Smooth muscle cell of the brain vasculature (primary cell): ENCODE data around the gene GCN1.

Experiments
- DNase-seq: peaks from one replicate; pipeline ENCODE4 v3.0.0-alpha.2; 2012; ENCODE audit warnings: low read depth, low spot score

Gene GCN1

DNA sequence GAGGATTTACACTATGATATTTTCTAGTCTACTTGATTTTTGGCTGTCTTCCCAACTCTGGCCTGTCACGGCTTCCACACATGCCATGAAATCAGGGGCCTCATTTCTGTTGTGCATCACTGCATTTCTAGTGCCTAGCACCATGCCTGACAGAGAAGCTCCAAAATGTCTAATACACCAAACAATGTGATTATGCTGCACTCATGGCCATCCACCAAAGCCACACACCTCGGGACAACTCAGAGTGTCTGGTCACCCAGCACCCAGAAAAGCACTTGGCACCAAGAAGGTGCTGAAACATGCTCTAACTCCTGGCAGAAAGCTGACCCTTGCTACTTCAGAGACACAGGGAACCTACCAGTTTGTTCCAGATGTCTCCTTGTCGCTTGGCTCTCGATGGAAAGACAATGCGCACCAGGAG, 11.3 kb downstream of the GCN1 start:
- no peak for DNase-seq

DNA sequence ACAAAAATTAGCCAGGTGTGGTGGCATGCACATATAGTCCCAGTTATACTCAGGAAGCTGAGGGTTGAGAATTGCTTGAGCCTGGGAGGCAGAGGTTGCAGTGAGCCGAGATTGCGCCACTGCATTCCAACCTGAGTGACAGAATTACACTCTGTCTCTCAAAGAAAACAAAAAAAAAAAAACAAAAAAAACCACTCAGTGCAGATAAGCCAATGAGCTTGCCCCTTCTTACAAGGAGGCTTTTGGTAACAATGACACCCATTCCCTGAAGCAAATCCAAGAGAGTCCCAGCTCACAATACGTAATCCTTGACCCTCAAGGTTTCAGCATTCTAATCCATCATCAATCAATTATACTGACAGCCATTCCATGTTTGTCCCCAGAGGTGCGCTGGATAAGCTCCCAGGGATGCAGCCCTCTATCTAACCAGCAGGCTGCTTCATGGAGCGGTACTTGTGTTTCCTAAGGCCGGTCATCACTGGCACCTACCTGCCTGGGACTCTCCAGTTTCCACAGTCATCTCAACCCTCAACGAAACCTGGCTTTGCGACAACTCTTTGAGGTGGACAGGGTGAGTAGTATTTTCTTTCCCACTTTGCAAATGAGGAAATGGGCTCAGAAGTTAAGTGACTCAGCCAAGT, 12.4 kb downstream of the GCN1 start:
- DNase-seq: no peak

DNA sequence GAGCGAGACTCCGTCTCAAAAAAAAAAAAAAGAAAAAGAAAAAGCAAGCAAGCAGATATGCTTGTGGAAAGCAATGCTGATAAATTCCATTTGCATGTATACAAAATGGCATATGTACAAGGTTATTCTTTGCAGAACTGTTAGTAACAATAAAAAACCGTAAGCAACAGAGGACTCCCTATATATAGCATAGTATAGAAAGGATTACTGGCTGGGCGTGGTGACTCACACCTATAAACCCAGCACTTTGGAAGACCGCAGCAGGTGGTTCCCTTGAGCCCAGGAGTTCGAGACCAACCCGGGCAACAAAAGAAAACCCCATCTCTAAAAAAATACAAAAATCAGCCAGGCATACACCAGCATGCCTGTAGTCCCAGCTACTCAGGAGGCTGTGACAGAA, 13.5 kb downstream of the GCN1 start:
- no peak for DNase-seq

DNA sequence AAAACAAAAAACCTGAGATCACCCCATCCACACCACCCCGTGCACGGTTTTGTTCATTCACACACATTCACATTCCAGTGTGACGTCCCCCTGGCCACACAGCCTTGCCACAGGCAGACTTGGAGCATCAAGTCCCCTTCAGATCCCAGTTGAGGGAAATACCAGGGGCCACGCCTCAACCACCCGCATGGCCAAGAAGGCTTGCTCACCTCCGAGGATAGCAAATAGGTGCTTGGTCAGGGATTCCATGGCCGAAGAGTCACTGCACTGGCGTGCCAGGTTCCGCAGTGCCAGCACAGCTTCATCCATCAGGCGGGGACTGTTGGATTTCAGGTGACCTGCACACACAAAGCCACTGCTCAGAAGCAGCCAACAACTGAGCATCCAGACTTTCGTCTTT, 19.0 kb downstream of the GCN1 start:
- no peak for DNase-seq

DNA sequence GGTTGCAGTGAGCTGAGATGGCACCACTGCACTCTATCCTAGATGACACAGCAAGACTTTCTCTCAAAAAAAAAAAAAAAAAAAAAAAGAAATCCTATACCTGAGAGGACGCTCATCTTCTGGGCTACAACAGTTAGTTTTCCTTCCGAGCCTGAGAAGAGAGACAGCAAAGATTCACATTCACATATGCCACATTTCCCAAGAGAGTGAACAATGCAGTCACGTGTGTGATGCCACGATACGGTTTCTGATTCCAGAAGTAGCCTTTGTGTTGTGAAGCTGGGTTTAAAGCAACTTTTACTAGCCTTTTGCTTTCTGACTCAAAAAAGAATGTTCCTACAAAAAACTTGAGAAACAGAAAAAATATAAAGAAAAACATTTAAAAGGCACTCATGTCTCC, 19.5 kb downstream of the GCN1 start:
- no peak for DNase-seq

DNA sequence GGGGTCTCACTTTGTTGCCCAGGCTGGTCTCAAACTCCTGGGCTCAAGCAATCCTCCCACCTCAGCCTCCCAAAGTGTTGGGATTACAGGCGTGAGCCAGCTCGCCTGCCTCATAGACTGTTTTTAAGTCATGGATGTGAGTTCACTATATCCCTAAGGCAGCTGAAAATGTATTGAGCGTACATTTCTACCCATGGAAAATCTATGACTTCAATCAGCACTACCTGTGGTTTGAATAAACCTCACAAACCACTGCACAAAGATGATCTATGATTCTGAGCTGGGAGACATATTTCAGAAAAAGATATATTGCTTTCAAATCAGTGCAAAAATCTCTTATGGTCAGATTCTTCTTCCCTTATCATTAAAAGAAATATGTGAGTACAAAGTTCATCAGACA, 22.5 kb downstream of the GCN1 start:
- DNase-seq: no peak

DNA sequence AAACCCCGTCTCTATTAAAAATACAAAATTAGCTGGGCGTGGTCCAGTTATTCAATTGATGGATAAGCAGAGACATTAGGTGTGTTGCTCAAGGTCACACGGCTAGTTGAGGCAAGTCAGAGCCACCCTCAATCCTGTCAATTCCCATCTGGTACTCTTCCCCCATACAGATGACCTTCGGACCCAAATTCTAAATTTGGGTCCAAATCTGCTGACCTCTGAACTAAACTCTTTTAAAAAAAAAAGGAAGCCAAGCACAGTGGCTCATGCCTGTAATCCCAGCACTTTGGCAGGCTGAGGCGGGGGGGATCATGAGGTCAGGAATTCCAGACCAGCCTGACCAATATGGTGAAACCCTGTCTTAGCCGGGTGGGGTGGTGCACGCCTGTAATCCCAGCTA, 23.9 kb downstream of the GCN1 start:
- DNase-seq: no peak

DNA sequence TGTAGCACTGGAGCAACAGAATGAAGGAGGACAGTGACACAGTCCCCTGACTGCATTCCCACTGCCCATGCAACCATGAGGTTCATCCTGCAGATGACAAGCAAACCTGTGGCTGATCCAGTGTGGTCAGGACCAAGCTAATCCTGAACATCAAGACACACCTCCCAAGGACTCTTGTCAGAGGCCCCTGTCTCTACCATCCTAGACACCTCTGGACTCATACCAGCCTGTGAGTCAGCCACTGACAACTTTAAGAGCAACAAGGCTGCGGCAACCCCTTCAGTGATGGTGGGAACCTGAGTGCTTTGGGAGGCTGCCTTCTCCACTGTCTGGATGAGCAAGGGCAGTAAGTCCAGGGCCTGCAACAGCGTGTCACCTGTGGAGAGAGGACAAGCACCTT, 24.6 kb downstream of the GCN1 start:
- no peak for DNase-seq

DNA sequence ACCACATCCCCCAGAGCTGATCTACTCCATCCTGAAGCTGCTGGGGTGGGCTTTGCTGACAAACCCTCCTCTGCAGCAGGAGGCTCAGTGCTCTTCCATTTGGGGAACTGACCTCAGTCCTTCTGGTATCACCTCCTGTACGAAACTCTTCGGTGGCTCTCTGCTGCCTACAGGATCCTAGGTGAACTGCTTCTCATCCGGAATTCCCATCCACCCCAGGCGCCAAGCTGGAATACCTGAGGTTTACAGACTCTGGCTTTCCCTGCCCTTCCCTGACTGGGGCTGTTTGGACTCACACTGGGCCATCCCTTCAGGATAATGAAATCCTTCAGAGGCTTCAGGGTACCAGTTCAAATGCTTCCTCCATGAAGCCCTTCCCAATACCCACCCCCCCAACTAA, 26.2 kb downstream of the GCN1 start:
- no peak for DNase-seq

DNA sequence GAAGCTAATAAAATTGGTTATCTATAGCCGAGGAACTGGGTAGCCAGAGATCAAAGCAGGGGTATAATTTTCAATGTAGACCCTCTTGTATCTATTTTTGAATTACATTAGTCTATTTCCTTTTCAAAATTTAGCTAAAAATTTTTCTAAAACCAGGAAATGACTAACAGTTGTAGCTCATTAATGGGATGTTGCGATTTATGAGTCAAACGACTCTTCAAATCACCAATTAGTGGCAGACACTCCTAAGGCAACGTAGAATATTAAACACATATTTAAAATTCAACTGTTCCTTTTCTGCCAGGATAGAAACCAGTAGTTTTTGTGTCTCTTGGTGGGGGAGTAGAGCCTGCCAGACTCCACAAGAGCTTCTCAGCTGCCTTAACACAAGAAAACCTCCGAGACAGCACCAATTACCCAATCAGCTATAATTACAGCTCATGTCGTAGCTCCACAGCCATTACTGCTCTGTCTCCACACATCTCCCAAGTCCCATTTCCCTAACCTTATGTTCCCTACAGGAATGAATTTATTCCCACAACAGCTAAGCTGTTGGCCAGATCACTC, 26.9 kb downstream of the GCN1 start:
- no peak for DNase-seq

DNA sequence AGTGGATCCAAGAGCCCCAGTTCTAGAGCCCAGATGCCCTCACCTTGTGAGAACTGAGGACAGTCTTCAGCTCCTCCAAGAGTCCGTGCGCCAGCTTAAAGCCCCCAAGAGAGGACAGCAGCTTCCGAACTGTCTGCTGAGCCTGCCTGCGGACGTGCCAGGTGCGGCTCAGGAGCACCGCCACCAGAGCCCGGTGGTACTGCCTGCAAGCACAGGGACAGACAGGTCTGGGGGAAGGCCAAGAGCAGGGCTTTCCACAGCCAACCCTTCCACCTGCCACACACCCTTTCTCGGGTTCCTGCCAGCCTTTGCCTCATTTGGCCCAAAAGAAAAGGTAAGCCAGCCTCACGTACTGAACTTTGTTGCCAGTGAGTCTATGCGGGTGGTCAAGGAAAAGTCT, 30.2 kb downstream of the GCN1 start:
- DNase-seq: no peak

DNA sequence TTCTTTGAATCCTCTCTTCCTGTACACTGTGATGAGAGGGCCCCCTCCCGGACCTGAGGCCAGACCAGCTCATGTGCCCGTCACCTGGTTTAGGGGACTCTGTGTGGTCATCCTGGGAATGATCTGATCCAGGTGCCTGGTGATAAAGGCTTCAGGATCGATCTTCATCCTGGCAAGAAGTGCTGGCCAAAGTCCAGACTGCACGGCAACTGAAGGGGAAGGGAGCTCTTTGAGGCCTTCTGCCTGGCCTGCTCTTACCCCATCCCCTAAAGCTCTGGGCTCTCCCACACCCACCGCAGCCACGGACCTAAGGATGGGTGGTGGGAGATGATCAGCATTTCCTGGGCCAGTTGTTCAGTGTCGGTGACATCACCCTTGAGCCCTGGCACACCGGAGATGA, 31.8 kb downstream of the GCN1 start:
- DNase-seq: no peak

DNA sequence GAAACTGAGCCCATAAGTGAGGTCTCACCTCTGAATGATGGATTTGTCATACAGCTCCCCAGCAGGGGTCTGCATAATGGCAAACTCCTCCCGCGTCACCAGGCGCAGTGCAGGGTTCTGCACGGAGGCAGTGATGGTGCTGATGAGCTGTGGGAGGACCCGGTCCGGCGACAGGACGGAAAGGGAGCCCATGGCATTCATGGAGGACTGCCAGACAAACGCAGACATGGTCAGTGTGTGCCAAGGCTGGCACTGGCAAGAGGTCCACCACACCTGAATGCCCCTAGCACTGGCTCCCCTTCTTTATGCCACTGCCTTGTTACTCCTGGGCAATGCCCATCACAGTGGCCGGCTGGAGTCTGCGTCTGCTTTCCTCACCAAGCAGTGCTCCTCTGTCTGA, 32.7 kb downstream of the GCN1 start:
- no peak for DNase-seq

DNA sequence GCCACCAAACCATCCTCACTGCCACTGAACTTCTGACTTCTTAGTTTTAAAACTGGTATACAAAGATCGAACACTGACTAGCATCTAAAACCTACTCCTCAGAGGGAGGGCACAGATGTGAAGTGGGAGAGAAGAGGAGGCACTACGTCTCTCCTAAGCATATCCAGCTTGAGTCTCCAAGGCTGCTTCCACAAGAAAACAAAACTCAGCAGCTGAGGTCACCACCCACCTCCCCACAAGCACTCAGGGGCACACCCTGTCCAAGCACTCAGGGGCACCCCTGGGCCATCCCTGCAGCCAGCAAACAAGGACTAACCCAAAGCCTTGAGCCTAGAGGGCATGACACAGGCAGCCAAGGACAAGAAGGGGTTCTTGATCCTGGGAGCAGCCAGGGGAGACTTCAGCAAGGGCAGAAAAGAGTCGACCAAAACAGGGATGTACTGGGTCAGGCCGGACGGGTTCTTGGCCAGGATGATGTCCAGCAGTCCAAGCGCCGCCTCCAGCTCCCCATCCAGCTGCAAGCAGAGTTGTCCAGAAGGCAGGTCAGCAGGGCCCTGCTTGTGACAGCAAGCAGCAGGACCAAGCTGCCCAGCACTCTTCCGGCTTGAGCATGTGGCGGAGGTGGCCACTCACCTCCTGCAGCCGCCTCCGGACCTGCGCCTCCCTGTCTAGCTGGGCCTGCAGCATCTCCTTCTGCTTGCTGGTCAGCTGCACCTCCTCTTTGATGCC, 34.8 kb downstream of the GCN1 start:
- DNase-seq: no peak

DNA sequence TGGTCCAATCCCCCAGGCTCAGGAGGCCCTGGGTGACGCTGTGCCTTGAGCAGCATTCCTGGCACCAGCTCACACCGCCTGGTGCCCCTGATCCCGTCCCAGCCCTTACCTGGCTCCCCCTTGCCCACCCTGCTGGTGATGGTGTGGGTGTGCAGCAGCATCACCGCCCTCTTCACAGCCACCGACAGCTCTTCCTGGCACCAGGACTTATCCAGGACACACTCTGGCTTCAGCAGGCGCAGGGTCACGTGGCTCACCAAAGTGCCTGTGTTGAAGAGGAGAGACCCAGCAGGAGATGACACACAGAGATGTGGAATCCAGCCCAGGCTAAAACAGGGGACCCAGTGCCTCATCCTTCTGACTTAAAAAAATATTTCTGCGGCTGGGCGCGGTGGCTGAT, 36.2 kb downstream of the GCN1 start:
- no peak for DNase-seq

DNA sequence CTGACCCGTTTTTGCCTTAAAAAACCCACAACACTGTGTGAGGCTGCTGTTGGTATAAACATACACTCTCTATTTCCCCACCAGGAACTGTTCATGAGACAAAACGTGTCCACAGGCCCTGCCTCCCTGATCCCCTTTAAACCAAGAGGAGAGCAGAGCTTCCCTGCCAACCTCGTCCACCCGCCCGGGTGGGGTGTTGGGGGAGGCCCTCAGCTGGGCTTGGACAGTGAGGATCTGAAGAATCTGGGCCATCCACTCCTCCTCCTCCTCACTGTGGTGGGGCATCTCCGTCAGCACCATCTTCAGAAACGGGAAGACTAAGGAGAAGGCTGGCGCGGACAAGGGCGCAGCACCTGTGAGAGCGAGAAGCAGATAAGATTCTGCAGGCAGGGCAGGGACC, 36.8 kb downstream of the GCN1 start:
- no peak for DNase-seq

DNA sequence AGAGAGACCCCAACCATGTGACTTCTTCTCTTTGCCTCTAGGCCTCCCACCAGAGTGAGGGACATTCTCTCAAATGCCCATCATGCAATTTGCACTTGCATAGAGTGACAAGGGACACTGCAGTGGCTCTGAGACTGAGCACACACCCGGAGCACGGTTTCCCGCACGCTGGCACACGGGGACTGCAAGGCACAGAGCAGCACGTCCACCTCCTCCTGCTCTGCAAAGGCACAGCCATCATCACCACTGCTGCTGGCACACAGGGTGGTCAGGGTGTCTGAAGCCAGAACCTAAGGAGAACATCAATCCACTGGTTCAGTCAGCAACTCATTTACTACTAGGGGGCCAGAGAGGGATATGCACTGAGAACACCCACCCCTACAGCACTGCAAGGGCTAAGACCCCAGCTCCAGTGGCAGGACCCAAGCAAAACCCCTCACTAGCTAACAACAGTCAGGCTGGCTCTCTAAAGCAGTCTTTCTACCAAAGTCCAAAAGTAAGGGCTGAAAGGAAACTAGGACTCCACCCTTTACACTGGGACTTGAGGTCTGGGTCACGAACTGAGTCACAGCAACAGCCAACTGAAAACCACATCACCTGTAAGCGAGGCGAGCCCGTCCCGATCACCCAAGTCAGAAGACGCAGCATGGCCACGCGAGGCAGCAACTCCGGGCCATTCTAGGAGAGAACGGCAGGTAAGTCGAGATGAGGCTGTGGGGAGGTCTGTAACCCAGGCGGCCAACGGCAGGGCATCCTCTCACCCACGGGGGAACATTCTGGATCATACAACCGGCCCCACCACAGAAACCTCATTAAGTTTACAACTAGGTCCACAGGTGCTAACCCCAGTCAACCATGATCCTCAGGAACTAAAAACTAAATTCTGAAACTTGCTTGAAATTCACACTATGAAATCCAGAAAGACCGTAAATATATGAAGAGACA, 37.9 kb downstream of the GCN1 start:
- DNase-seq: no peak

DNA sequence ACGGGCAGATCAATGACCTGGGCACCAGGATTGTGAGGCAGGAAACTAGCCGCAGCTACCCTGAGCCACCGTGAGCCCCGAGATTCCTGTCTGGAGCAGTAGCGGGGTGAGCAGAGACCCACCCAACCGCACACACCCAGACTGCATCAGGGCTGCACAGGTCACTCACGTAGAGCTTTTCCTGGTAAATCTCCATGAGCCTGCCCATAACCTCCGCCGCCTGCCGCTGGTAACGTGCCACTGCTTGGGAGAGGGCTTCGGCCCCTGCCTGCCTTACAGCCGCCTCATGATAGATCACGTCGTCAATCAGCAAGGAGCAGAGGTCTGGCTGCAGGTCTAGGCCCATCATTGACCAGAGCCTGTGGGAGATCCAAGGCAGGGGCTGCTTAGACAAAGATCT, 39.4 kb downstream of the GCN1 start:
- DNase-seq: no peak

DNA sequence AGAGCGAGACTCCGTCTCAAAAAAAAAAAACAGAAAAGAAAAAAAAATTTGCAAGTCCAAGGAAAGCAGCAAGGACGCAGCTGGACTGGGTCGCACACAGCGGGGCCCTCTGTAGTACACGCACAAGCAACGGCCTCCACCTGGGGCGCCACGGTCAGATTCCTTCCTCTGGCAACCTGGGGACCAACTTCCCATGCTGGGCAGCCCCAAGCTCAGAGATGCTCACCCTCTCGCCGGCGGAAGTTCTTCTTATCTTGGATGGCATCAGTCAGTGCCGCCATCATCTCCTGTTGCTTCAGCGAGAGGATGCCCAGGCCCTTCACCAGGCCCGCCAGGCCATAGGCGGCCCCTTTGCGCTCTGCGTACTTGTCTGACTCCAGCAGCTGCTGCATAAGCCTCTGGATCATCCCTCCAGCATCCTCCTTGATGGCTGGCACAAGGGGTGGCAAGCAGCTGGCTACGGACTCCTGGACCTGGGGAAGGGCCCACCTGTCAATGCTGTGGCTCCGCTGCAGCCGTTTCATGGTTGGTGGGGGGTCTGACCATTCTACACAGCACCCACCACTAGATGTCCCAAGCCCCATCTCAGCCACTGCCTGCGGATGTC, 43.5 kb downstream of the GCN1 start:
- DNase-seq: no peak

DNA sequence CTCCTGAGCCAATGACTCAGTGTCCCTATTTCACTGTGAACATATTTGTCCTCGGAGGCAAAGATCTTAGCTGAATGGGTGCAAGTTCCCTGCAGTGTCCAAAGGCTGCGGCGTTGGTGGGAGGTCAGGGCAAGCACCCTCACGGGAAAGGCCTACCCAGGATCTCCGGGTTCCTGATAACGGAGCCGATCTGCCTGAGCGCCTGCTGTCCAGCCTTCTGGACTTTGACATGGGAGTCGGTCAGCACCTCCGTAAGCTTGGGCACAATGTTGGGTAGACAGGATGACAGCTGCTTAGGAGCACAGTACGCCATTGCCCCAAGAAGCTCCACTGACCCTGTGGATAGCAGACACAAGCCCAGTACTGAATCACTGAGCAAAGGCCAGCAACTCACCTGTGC, 46.5 kb downstream of the GCN1 start:
- DNase-seq: no peak

DNA sequence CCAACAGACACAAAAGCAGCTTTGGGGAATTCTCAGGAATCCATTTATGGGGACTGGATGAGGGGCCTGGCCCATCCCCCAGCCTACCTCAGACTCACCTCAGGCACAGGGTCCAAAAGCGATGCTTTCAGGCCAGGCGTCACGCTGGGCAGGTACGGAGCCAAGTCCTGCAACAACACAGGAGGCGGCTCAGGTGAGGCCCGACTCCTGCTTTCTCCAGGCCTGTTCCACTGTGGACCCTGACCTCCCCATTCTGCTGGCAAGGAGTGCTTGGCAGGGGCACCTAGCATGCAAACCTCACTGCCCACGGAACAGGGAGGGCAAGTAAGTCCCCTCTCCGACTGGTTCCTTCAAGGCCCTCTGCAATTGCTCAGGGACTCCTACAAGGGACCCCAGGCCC, 49.4 kb downstream of the GCN1 start:
- no peak for DNase-seq

DNA sequence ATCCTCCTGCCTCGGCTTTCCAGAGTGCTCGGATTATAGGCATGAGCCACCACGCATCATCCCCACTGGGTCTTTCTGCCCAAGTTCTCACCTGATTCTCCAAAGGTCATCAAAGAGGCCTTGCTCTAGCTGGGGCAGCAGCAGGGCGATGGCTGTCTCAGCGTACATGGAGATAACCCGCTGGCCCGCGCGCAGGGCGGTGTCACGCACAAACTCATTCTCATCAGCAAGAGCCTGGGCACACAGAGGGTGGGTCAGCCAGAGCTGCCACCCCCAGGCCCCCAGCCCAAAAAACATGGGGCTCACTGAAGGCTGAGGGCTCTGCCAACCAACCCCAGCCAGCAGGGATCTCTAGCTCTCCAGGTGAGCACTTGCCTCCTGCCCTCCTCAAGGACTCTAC, 50.3 kb downstream of the GCN1 start:
- DNase-seq: no peak
